ENCODE measurements around the gene IMMP2L. TPM values are rescaled to one million over a fixed set of nuclear protein-coding genes. Genes with fewer than 3 reads are reported as not detected.
A peak's percentile ranks its signal among the peaks of the same experiment; 100 is the strongest.

Gene IMMP2L
- total and polyA plus RNA-seq, 2 donors (not counting 3 experiments of a cell fraction or from before 2014, with no cell fraction given): 9.9 to 11.8 TPM

DNA sequence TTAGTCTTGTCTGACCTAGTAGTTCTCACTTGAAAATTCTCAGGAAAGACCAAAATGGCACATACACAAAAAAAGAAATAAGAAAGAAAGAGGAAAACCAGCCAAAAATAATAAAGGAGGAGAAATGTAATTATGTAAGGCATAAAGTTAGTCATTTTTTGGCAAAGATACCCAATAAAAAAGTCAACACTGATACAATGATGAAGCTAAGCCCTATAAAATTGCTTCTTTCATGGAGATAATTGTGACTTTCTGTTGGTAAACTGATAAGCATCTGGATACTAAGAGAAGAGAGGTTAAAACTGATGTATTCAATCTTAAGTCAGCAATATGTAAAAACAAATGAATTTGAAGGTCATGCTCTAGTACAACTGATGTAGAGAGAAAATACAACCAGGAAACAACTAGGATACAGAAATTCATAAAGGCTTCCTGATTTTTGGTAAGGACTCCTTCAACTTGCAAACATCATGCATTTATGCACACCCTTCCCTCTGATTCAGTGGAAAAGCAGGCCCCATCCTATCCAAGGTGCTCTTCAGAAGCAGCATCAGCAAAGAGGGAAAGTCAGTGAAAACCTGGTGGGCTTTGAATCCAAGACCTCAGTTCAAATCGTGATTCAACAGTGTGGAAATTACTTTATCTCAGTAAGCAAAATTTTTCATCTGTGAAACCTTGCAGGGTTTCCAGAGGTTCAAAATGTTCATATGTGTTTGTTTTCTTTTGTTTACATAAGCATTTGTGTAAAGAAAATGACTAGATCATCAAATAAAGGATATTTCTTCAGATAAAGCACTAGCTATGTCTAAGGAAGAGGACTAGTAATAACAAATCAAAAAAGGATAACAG lies 32.6 kb downstream of the IMMP2L start:
- no TSS peak for BruUV-seq (replicated peaks)
- peaks cover 16% of the 10 kb centered on the region for H3K4me1 ChIP-seq (ENCODE audit: control insufficient read depth, extremely low read depth, insufficient read depth, low read length)
- no peak overlapping the region for H3K4me3 ChIP-seq (replicated peaks in 1 of 3; ENCODE audit: insufficient read depth in 1 of 3, low read depth in 1 of 3, low read length in 3 of 3)
- H3K79me2 ChIP-seq (ENCODE audit: control insufficient read depth, insufficient read depth, low read length): no peaks in the 10 kb centered on the region
- H3K27ac ChIP-seq (ENCODE audit: insufficient read depth, low read depth, low read length): no peak overlapping the region
- peak overlapping the region; percentile 21 for H3K4me2 ChIP-seq (ENCODE audit: insufficient read depth, low read length)
- ChIA-PET CTCF (interaction anchor here (0.7 to 1.5 kb wide), 2 partner anchors 10 to 14 kb away, joined by 3 read pairs; no protein-coding TSS in a partner anchor), POLR2A (no interaction called here)
- intact Hi-C loops (cut with micrococcal nuclease) (no loop called here), dilution Hi-C loops (cut with MboI; ENCODE audit: extremely low pct_ligation_motif_present, low sequenced_read_pairs) (no loop called here)
- H3K27me3 ChIP-seq (ENCODE audit: control insufficient read depth in 2 of 2, insufficient read depth in 2 of 2, low read length in 2 of 2): no peaks in the 10 kb centered on the region
- H3K9me1 ChIP-seq (replicated peaks; ENCODE audit: control insufficient read depth, extremely low read depth, insufficient read depth, low read length): no peaks in the 10 kb centered on the region
- H4K20me1 ChIP-seq (replicated peaks; ENCODE audit: control insufficient read depth, extremely low read depth, insufficient read depth, low read length): no peaks in the 10 kb centered on the region
- no peak for TF ChIP-seq MYC (IDR thresholded peaks at IDR 0.05; ENCODE audit: low read depth, low read length)
- no peak for TF ChIP-seq JUN (IDR thresholded peaks at IDR 0.05; ENCODE audit: borderline replicate concordance, insufficient read depth, insufficient read length, low read depth)
- TF ChIP-seq, protein P1, sequence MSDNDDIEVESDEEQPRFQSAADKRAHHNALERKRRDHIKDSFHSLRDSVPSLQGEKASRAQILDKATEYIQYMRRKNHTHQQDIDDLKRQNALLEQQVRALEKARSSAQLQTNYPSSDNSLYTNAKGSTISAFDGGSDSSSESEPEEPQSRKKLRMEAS (IDR thresholded peaks at IDR 0.05; ENCODE audit: insufficient read depth, insufficient read length): no peak
- TF ChIP-seq GATA2 (IDR thresholded peaks at IDR 0.05; ENCODE audit: insufficient read depth, insufficient read length, low read depth, low read length): peak; percentile 27
- H3K9ac ChIP-seq (replicated peaks; ENCODE audit: extremely low read depth, insufficient read depth, low read length): no peak overlapping the region
- FAIRE-seq (peak; percentile 71), DNase-seq (ENCODE audit: low read depth, low spot score) (peak; percentile 79)
- no peaks in the 10 kb centered on the region for H3K36me3 ChIP-seq (ENCODE audit: control insufficient read depth in 2 of 2, extremely low read depth in 1 of 2, insufficient read depth in 2 of 2, low read length in 2 of 2)
- no peaks in the 10 kb centered on the region for H3K9me3 ChIP-seq (replicated peaks; ENCODE audit: control insufficient read depth, insufficient read depth, low read length)
- no peak overlapping the region for H2AFZ ChIP-seq (ENCODE audit: low read depth, low read length)

DNA sequence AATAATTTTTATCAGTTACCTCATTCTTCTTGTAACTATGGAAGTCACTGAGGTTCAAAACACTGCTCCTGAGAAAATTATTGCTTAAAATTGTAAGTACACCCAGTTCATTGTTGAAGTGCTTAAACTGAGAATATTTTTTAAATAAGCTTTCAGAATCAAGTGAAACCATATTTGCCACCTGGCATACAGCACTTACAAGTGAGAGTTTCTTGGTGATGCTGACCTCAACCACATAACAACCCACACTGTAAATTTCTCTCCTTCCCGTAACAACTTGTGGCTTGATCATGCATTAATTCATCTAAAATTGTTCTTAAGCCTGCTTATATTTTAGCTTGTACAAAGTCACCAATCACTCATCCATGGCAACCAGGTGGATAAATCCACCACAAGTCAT lies 34.0 kb downstream of the IMMP2L start:
- BruUV-seq (replicated peaks): no TSS peak
- POLR2A ChIA-PET: no interaction called here
- CTCF ChIA-PET: interaction anchor here (1.5 kb wide), 1 partner anchor 11 kb away, joined by 3 read pairs; no protein-coding TSS in a partner anchor

More for the DNA sequence above, 34.0 kb downstream of the IMMP2L start:
- peaks cover 16% of the 10 kb centered on the region for H3K4me1 ChIP-seq (ENCODE audit: control insufficient read depth, extremely low read depth, insufficient read depth, low read length)
- intact Hi-C loops (cut with micrococcal nuclease) (no loop called here), dilution Hi-C loops (cut with MboI; ENCODE audit: extremely low pct_ligation_motif_present, low sequenced_read_pairs) (no loop called here)
- no peaks in the 10 kb centered on the region for H3K27me3 ChIP-seq (ENCODE audit: control insufficient read depth in 2 of 2, insufficient read depth in 2 of 2, low read length in 2 of 2)
- H3K9ac ChIP-seq (replicated peaks; ENCODE audit: extremely low read depth, insufficient read depth, low read length): no peak overlapping the region
- no peaks in the 10 kb centered on the region for H3K9me3 ChIP-seq (replicated peaks; ENCODE audit: control insufficient read depth, insufficient read depth, low read length)
- H3K4me2 ChIP-seq (ENCODE audit: insufficient read depth, low read length): no peak overlapping the region
- H3K36me3 ChIP-seq (ENCODE audit: control insufficient read depth in 2 of 2, extremely low read depth in 1 of 2, insufficient read depth in 2 of 2, low read length in 2 of 2): no peaks in the 10 kb centered on the region
- TF ChIP-seq, protein P2, sequence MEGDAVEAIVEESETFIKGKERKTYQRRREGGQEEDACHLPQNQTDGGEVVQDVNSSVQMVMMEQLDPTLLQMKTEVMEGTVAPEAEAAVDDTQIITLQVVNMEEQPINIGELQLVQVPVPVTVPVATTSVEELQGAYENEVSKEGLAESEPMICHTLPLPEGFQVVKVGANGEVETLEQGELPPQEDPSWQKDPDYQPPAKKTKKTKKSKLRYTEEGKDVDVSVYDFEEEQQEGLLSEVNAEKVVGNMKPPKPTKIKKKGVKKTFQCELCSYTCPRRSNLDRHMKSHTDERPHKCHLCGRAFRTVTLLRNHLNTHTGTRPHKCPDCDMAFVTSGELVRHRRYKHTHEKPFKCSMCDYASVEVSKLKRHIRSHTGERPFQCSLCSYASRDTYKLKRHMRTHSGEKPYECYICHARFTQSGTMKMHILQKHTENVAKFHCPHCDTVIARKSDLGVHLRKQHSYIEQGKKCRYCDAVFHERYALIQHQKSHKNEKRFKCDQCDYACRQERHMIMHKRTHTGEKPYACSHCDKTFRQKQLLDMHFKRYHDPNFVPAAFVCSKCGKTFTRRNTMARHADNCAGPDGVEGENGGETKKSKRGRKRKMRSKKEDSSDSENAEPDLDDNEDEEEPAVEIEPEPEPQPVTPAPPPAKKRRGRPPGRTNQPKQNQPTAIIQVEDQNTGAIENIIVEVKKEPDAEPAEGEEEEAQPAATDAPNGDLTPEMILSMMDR (IDR thresholded peaks at IDR 0.05; ENCODE audit: extremely low read depth in 1 of 2, insufficient read depth in 1 of 2, low read depth in 1 of 2, low read length in 2 of 2): no peak
- TF ChIP-seq POLR2A (IDR thresholded peaks at IDR 0.05; ENCODE audit: low read depth, low read length) (no peak), FOS (IDR thresholded peaks at IDR 0.05; ENCODE audit: borderline replicate concordance, insufficient read depth, low read length) (no peak), EZH2 (IDR thresholded peaks at IDR 0.05; ENCODE audit: borderline replicate concordance, low read depth, low read length, severe bottlenecking) (no peak), GATA2 (IDR thresholded peaks at IDR 0.05; ENCODE audit: insufficient read depth, insufficient read length, low read depth, low read length) (no peak), JUN (IDR thresholded peaks at IDR 0.05; ENCODE audit: borderline replicate concordance, insufficient read depth, insufficient read length, low read depth) (no peak), MYC (IDR thresholded peaks at IDR 0.05; ENCODE audit: low read depth, low read length) (no peak), POLR2AphosphoS5 (IDR thresholded peaks at IDR 0.05; ENCODE audit: insufficient read depth, low read depth, low read length) (no peak)
- TF ChIP-seq, protein P1 (IDR thresholded peaks at IDR 0.05; ENCODE audit: insufficient read depth, insufficient read length): no peak
- H3K79me2 ChIP-seq (ENCODE audit: control insufficient read depth, insufficient read depth, low read length): no peaks in the 10 kb centered on the region
- no peak for DNase-seq (ENCODE audit: low read depth, low spot score)
- no peak for FAIRE-seq
- H3K27ac ChIP-seq (ENCODE audit: insufficient read depth, low read depth, low read length): no peak overlapping the region
- H2AFZ ChIP-seq (ENCODE audit: low read depth, low read length): no peak overlapping the region
- H3K4me3 ChIP-seq (replicated peaks in 1 of 3; ENCODE audit: insufficient read depth in 1 of 3, low read depth in 1 of 3, low read length in 3 of 3): no peak overlapping the region
- H4K20me1 ChIP-seq (replicated peaks; ENCODE audit: control insufficient read depth, extremely low read depth, insufficient read depth, low read length): no peaks in the 10 kb centered on the region
- H3K9me1 ChIP-seq (replicated peaks; ENCODE audit: control insufficient read depth, extremely low read depth, insufficient read depth, low read length): no peaks in the 10 kb centered on the region
